Hematopoietic multipotent progenitor cell treated with erythropoietin and hydrocortisone succinate and interleukin-3 and kit ligand, for 15 days (in vitro differentiated cells): ENCODE measurements around the gene HSPBP1.
A peak's percentile ranks its signal among the peaks of the same experiment; 100 is the strongest.

Source experiments
- DNase-seq: peaks from one replicate; pipeline ENCODE4 v3.0.0-alpha.2; 2015; ENCODE audit warnings: low spot score

Gene HSPBP1

DNA sequence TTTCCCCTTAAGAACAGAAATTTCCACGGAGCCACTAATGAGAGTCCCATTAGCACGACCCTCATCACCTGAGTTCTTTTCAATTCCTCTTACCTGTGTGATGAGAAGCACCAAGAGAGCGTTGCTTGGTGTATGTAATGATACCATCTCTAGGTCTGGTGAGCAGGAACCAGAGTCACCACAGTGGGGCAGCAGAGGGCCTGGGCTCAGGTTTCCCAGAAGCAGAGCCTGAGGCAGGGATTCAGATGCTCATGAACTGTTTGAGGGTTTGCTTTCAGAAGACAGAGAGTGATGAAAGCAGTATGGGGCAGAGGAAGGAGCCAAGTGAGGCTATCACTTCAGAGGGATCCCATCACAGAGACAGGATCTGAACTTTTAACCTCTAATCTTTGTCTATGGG is 67.5 kb downstream of the HSPBP1 start:
- peak; percentile 64 for DNase-seq
